ENCODE measurements around the gene ITGB7. TPM values are rescaled to one million over a fixed set of nuclear protein-coding genes. Genes with fewer than 3 reads are reported as not detected.
A peak's percentile ranks its signal among the peaks of the same experiment; 100 is the strongest.

The ITGB7 gene
- total RNA-seq, 1 experiment from 2014 or later: 0.52 TPM

DNA sequence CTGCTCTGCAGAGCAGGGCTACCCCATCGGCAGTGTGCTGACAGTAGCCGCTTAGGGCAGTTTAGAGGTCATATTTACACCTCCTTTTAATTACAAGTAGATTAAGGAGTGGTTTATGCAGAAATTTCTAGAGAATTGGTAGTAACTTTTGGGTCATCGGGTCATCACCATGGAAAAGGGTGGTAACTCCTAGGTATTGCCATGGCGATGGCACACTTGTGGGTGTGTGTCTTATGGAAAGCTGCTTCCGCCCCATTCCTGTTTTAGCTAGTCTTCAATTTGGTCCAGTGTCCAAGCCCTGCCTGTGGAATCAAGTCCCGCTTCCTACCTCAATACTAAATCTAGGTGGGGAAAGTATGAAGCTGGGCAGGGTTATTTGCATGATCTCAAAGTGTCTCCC lies 56.0 kb downstream of the ITGB7 start:
- DNase-seq: no peak
- Histone ChIP-seq H3K27me3 (ENCODE audit: control insufficient read depth, insufficient read depth, low read length) (no peaks in the 10 kb centered on the region), H3K36me3 (replicated peaks; ENCODE audit: control insufficient read depth, insufficient read depth, low read length) (no peaks in the 10 kb centered on the region), H3K4me3 (ENCODE audit: insufficient read depth, low read depth, low read length) (no peak overlapping the region)

DNA sequence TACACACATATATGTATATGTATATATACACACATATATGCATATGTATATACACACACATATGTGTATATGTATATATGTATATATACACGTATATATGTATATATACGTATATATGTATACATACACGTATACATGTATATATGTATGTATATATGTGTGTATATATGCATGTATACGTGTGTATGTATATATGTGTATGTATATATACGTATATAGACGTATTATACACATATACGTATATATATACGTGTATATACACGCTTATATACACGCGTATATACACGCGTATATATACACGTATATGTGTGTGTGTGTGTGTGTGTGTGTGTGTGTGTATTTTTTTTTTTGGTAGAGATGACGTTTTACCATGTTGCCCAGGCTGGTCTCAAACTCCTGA lies 59.4 kb downstream of the ITGB7 start:
- DNase-seq: no peak
- Histone ChIP-seq H3K4me3 (ENCODE audit: insufficient read depth, low read depth, low read length) (no peak overlapping the region), H3K27me3 (ENCODE audit: control insufficient read depth, insufficient read depth, low read length) (no peaks in the 10 kb centered on the region), H3K36me3 (replicated peaks; ENCODE audit: control insufficient read depth, insufficient read depth, low read length) (no peaks in the 10 kb centered on the region)

DNA sequence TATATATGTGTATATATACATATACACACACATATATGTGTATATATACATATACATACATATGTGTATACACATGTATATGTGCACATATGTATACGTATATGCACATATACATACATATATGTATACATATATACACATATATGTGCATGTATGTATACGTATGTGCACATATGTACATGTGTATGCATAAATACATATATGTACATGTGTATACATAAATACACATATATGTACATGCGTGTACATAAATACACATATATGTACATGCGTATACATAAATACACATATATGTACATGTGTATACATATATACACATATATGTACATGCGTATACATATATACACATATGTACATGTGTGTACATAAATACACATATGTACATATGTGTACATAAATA lies 59.9 kb downstream of the ITGB7 start:
- no peak for DNase-seq
- H3K36me3 ChIP-seq (replicated peaks; ENCODE audit: control insufficient read depth, insufficient read depth, low read length): no peaks in the 10 kb centered on the region
- no peaks in the 10 kb centered on the region for H3K27me3 ChIP-seq (ENCODE audit: control insufficient read depth, insufficient read depth, low read length)
- H3K4me3 ChIP-seq (ENCODE audit: insufficient read depth, low read depth, low read length): no peak overlapping the region

DNA sequence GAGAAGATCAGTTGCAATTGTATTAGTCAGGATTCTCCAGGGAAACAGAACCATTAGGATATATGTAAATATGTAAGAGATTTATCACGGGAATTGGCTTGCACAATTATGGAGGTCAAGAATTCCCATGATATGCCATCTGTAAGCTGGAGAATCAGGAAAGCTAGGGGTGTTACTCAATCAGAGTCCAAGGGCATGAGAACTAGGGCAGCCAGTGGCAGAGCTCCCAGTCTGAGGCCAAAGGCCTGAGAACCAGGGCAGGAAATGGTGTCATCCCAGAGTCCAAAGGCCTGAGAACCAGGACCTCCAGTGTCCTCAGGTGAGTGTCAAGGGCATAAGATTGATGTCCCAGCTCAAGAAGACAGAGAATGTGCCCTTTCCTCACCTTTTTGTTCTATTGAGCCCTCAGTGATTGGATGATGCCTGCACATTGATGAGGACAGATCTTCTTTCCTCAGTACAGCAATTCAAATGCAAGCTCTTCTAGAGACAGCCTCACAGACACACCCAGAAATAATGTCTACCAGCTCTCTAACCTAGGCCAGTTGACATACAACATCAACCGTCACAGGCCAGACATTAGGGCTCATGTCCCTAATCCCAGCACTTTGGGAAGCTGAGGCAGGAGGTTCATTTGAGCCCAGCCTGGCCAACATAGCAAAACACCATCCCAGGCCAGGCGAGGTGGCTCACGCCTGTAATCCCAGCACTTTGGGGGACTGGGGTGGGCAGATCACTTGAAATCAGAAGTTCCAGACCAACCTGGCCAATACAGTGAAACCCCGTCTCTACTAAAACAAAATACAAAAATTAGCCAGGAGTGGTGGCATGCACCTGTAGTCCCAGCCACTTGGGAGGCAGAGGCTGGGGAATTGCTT lies 61.4 kb downstream of the ITGB7 start:
- Histone ChIP-seq H3K36me3 (replicated peaks; ENCODE audit: control insufficient read depth, insufficient read depth, low read length) (no peaks in the 10 kb centered on the region), H3K27me3 (ENCODE audit: control insufficient read depth, insufficient read depth, low read length) (no peaks in the 10 kb centered on the region), H3K4me3 (ENCODE audit: insufficient read depth, low read depth, low read length) (no peak overlapping the region)
- no peak for DNase-seq

DNA sequence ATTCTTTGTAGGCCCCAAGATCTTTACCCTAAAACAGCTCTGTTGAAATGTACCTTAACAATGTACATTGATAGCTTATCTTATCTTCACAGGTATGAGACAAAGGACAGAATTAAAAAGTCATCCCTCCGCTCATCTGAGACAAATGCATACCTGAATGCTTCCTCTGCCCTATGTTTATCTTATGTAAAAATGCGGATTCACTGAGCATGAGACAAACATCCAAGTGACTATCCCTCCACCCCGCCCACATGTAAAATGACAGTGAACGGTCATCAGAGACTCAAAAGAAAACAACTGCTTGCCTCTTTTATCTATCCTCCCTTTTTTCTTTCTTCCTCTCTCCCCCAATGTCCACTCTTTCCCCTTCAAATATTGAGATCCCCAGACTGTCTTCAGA lies 63.7 kb downstream of the ITGB7 start:
- no peak overlapping the region for H3K4me3 ChIP-seq (ENCODE audit: insufficient read depth, low read depth, low read length)

More for the DNA sequence above, 63.7 kb downstream of the ITGB7 start:
- peak; percentile 5 for DNase-seq
- Histone ChIP-seq H3K27me3 (ENCODE audit: control insufficient read depth, insufficient read depth, low read length) (no peaks in the 10 kb centered on the region), H3K36me3 (replicated peaks; ENCODE audit: control insufficient read depth, insufficient read depth, low read length) (no peaks in the 10 kb centered on the region)

Other genes with a start within 250 kb of the ITGB7 start
- 581 and 770 TPM in 2 replicates for gene EIF4B, start 200.8 kb downstream of the ITGB7 start, total RNA-seq (2014; rRNA removed; shearing (Covaris generic))
- gene TNS2, start 157.2 kb downstream of the ITGB7 start, total RNA-seq (2014; rRNA removed; shearing (Covaris generic)): 7.6 and 8.7 TPM in 2 replicates
- gene SPRYD3, start 127.9 kb downstream of the ITGB7 start, total RNA-seq (2014; rRNA removed; shearing (Covaris generic)): 8.3 and 8.7 TPM in 2 replicates
- gene IGFBP6, start 109.6 kb downstream of the ITGB7 start, total RNA-seq (2014; rRNA removed; shearing (Covaris generic)): 10.8 and 17.5 TPM in 2 replicates
- gene SOAT2, start 103.8 kb downstream of the ITGB7 start, total RNA-seq (2014; rRNA removed; shearing (Covaris generic)): not detected in 2 replicates
- gene ZNF740, start 26.5 kb downstream of the ITGB7 start, total RNA-seq (2014; rRNA removed; shearing (Covaris generic)): 8.7 and 9.1 TPM in 2 replicates
- 3.0 and 3.4 TPM in 2 replicates for gene CSAD, start 26.3 kb downstream of the ITGB7 start, total RNA-seq (2014; rRNA removed; shearing (Covaris generic))
- gene RARG, start 25.0 kb upstream of the ITGB7 start, total RNA-seq (2014; rRNA removed; shearing (Covaris generic)): 50.1 and 58.1 TPM in 2 replicates
- 43.6 and 46.2 TPM in 2 replicates for gene ESPL1, start 61.0 kb upstream of the ITGB7 start, total RNA-seq (2014; rRNA removed; shearing (Covaris generic))
- 242 and 304 TPM in 2 replicates for gene PFDN5, start 88.3 kb upstream of the ITGB7 start, total RNA-seq (2014; rRNA removed; shearing (Covaris generic))
- 74.2 and 98.0 TPM in 2 replicates for gene MYG1, start 92.4 kb upstream of the ITGB7 start, total RNA-seq (2014; rRNA removed; shearing (Covaris generic))
- gene AAAS, start 114.4 kb upstream of the ITGB7 start, total RNA-seq (2014; rRNA removed; shearing (Covaris generic)): 131 and 137 TPM in 2 replicates
- 0.14 and 0.44 TPM in 2 replicates for gene SP7, start 129.1 kb upstream of the ITGB7 start, total RNA-seq (2014; rRNA removed; shearing (Covaris generic))
- 46.7 and 51.8 TPM in 2 replicates for gene SP1, start 172.9 kb upstream of the ITGB7 start, total RNA-seq (2014; rRNA removed; shearing (Covaris generic))
- gene AMHR2, start 216.6 kb upstream of the ITGB7 start, total RNA-seq (2014; rRNA removed; shearing (Covaris generic)): 0.52 and 1.6 TPM in 2 replicates
- gene PRR13, start 234.5 kb upstream of the ITGB7 start, total RNA-seq (2014; rRNA removed; shearing (Covaris generic)): 87.1 and 130 TPM in 2 replicates
- 196 and 207 TPM in 2 replicates for gene PCBP2, start 244.9 kb upstream of the ITGB7 start, total RNA-seq (2014; rRNA removed; shearing (Covaris generic))

Data from H7 (cell line).